SKM-1 (cell line): ENCODE results near the gene SLC27A2.
"Not testable (repeated sequence)": the region's sequence is repeated elsewhere in the genome, so short reads cannot be mapped to it uniquely, and the experiment has no call there.

Source experiments
- DNase-seq: peaks from one replicate; lab custom pipeline; 2025; ENCODE audit not compliant: unreplicated experiment; lab: John Stamatoyannopoulos, UW

Gene SLC27A2

DNA sequence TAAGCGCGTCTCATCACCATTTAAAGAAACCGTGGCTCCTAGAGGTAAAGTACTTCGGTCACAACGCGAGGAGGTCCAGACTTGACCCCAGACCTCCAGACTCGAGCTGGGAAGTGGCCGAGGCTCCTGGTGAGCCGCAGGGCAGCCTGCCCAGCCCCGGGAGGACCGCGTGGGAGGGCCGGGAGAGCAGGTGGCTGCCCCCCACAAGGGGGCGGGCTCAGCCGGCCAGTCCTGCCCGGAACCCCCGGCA lies at the start of gene SLC27A2:
TSS of gene SLC27A2 (plus strand) at position 228 of the 250 bp plus-strand sequence. CDS start 232 bp downstream, outside the sequence.
- DNase-seq, result no peak

DNA sequence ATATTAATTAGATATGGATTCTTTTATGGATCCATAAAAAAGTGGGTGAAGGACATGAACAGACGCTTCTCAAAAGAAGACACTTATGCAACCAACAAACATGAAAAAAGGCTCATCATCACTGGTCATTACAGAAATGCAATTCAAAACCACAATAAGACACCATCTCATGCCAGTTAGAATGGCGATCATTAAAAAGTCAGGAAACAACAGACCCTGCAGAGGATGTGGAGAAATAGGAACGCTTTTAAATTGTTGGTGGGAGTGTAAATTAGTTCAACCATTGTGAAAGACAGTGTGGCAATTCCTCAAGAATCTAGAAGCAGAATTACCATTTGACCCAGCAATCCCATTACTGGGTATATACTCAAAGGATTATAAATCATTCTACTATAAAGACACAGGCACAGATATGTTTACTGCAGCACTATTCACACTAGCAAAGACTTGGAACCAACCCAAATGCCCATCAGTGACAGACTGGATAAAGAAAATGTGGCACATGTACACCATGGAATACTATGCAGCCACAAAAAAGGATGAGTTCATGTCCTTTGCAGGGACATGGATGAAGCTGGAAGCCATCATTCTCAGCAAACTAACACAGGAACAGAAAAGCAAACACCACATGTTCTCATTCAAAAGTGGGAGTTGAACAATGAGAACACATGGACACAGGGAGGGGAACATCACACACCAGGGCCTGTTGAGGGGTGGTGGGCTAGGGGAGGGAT lies 49.6 kb upstream of the SLC27A2 start:
- DNase-seq, result peak; percentile 20

DNA sequence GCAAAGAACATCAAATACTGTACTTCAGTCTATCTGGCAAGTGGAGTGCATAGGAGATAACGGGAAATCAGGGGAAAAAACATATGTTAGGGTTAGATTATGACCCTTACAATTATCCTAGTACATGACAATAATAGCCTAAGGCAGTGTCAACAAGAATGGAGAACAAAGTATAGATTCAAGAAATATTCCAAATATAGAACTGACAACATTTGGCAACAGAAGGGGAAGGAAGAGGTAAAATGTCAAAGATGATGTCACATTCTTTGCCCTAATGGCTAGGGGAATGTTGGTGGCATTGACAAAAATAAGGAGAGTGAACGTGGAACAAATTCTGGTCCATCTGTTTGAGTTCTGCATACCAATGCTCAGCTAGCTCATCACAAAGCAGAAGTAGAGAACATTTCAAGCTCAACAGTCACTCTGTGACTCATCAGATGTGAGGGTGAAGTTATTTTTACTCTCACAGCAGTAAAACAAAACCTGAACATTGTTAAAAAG lies 47.4 kb upstream of the SLC27A2 start:
- DNase-seq, result peak; percentile 95

DNA sequence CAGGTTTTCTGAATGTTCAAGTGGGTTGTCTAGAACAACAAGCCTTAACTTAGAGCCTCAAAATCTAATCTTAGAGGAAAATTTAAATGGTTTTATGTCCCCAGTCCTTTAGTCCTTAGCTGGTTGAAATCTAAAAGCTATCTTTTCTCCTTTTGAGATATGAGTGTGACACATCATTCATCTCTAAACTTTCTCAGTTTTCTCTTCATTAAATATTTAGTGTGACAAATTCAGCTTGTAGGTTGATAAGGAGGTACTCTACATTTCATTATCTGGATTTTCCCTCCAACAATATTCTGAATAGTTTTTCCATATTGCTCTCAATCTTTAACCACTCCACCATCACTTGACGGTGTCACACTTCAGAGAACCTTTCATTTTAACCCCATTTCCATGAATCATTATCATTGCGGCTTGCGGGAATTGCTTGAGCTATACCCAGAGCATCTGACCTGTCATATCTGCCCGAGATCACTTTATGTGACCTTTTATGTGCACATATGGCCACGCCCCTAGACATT lies 46.9 kb upstream of the SLC27A2 start:
- no peak for DNase-seq

DNA sequence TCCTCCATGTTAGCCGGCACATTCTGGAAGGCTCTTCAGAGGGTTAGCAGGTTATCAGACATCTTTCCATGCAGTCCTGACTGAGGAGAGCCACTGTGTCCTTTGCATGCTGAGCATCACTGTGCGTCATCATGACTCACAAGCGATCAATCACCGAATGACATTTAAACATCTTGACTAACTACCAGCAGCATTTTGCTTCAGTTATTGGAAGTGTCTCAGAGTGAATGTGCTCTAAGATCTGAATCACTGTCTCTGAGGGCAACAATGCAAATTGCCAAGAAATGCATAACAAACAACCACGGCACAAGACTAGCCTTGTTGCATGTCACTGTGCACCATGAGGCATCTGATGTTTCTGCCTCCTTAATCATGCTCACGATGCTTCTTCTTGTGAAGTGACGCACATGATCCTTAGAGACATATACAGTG lies 44.6 kb upstream of the SLC27A2 start:
- no peak for DNase-seq

DNA sequence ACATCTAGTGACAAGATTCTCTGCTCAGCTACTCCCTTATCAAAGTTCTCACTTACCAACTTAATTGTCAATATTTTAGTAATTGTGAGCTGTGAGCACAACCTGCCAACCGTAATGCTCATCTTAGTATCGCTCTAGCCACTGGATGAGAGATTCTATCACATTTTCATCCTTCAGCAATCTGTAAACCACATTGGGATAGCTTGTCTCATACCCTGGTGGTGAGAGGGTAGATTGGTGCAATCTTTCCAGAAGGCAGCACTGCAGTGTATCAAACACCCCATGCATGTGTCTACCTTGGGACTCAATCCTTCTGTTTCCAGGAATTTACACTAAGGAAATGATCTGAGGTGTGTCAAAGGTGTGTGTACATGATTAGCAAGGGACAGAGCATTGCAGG lies 44.1 kb upstream of the SLC27A2 start:
- no peak for DNase-seq

DNA sequence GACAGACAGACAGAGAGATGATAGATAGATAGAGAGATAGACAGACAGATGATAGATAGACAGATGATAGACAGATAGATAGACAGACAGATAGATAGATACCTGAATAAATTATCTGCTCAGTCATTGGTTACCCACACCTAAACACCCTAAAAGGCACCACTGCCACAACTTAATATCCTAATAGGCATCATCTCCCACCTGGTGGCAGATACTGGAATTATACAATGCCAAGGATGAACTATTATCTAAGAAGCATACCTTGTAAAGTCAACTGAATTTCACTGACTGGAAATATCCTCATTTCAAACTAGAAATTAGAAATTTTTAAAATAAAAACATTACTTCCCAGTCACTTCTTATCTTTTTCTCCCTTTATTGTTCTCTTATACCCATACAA lies 43.6 kb upstream of the SLC27A2 start:
- DNase-seq, result no peak

DNA sequence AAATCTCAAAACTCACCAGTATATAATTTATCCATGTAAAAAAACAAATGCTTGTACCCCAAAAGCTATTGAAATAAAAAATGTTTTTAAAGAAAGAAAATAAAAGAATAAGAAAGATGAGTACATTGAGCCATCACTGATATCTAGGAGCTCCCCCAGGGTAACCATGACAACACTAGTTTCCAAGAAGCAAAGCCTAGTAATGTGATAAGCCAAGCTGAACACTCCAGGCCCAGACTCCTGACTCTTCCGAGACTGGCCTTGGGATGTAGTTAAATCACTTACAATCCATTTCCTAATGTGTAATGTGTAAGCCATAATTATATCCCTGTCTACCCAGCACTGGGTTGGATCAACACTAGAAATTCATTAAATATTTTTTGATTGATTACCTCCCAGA lies 41.9 kb upstream of the SLC27A2 start:
- DNase-seq, result no peak

DNA sequence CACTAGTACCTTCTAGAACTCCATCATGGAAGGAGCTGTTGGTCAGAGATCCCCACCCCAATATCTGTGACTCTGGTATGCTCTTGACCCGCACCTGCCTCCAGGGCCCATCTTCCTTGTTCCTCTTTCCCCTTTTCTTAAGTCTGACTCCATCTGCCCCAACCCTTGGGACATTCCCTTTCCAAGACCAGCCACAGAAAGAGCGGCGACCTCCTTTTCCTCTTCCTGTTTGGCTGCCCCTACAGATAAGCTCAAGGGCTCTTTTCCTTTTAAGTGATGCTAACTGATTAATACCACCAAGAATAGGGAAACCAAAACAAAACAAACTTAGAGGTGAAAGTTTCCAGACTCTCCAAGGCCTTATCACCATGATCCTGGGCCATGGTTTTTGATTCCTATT lies 41.0 kb upstream of the SLC27A2 start:
- DNase-seq, result no peak

DNA sequence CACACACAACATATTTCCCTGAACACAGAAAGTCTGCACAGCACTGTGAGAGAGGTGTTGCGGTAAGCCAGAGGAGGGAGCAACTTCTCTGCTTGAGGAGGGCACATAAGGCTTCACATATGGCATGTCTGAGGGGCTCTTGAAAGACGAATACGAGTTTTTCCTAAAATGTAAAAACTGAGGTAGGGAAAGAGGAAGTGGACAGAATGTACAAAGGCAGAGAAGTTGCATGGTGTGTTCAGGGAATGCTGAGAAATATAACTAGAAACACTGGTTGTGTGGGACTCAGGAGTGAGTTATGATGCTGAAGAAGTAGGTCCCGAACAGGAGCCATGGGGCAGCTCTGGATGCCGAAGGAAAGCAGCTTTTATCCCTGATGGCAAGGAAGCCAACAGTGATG lies 40.1 kb upstream of the SLC27A2 start:
- DNase-seq, result no peak

DNA sequence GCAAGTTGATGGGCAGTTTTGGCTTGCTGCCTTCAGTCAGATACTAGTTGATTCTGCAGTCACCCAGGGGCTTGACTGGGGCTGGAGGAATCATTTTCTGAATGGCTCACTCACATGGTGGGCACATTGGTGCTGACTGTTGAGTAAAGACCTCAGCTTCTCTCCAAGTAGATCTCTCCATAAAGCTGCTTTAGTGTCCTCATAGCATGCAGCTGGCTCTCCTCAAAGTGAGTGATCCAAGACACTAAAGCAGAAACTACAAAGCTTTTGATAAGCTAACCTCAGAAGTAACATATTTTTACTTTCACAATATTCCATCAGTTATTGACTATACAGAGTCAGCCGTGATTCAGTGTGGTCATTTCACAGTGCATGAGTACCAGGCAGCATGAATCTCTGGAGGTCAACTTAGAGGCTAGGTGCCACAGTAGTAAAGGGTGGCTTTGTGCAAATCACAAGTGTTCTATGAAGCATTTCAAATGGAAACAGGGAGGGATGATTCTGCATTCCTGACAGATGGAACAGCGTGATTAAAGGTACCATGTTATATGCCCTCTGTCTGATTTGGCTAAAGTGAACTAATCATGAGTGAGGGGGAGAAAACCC lies 38.6 kb upstream of the SLC27A2 start:
- no peak for DNase-seq

DNA sequence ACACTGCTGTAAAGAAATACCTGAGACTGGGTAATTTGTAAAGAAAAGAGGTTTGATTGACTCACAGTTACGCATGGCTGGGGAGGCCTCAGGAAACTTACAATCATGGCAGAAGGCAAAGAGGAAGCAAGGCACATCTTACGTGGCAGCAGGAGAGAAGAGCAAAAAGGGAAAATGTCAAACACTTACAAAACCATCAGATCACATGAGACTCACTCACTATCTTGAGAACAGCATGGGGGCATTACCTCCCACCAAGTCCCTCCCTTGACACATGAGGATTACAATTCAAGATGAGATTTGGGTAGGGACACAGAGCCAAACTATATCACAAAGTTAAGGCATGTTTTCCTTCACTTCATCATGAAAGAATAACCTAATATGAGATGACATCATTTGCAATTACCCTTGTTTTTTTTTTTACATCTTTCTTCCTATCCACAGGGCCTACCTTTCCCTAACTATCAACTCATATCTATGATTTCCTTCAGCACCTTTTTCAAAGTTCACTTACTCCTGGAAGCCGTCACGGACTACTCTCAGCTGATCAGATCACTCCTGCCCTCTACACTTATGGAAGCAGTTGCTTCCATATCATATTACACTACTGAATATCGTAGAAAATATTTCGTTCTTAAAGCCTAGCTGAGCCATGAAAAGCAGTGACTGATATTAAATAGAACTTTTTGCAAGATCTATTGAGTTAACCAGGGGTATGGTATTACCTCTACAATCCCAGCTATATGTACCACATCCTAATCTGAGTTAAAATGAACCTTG lies 37.5 kb upstream of the SLC27A2 start:
- DNase-seq, result no peak

DNA sequence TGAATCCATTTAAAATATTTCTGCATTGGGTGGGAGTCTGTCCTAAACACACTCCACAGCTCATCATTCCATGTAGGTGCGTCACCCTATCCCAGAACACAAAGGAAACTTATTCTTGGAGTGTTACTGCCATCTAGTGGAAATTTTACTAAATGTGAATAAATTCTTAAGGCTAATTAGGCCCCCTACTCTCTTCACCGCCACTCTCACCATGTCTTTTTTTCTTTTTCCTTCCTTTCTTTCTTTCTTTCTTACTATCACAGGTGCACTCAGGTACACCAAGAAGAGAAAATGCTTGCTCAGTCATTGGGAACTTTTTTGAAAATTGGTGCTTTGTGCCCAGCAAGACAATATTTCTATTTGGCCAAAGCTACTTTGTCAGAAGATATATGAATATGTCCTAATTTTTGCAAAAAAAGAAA lies 36.5 kb upstream of the SLC27A2 start:
- no peak for DNase-seq

DNA sequence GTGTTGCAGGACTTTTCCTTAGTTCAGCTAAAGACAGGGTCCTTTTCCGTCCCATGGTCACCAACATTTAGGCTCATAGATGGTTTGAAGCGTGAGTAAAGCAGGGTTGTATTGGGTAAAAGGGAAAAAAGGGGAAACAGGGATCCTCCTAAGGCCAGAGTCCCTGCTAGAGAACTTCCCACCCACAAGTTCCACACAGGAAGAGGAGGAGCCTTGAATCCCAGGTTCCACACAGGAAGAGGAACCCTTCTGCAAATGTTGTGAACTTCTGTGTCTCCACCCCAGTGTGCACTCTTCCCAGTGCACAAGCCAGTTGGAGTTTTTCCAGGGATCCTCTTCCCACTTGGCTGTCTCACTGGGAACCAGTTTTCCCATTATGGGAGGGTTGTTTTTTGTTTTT lies 35.4 kb upstream of the SLC27A2 start:
- DNase-seq, result no peak

DNA sequence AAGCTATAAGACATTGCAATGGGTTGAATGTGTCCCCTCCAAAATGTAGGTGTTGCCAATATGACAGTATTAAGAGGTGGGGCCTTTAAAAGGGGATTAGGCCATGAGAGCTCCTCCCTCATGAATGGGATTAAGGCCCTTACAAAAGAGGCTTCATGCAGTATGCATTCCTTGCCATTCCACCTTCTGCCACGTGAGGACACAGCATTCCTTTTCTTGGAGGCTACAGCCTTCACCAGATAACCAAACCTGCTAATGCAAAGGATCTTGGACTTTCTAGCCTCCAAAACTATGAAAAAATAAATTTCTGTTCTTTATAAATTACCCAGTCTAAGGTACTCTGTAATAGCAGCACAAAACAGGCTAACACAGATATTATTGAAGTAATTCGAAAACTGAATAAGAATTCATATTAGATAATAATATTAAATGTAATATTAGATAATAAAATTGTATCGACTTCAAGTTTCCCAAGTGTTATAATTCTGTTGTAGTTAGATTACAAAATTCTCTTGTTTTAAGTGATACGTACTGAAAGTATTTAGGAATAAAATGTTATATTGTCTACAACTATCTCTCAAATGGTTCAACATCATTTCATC lies 33.5 kb upstream of the SLC27A2 start:
- no peak for DNase-seq

DNA sequence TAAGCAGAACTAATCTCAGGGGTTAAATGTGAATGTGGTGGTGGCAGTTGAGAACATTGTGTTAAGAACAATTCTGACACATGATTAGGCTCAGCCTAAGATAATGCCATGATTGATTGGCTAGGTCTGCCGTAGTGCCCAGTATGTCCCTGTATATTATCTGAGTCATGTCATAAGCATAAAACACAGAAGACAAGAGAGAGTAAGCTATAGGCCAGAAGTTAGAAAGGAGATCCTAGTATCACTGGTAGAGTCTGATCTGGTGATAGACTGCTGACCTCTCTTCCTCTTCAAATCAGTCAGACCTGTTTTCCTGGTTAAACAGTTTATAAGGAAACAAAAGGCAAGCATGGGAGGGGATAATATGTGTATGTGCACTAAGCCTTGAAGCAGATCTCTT lies 32.9 kb upstream of the SLC27A2 start:
- no peak for DNase-seq

DNA sequence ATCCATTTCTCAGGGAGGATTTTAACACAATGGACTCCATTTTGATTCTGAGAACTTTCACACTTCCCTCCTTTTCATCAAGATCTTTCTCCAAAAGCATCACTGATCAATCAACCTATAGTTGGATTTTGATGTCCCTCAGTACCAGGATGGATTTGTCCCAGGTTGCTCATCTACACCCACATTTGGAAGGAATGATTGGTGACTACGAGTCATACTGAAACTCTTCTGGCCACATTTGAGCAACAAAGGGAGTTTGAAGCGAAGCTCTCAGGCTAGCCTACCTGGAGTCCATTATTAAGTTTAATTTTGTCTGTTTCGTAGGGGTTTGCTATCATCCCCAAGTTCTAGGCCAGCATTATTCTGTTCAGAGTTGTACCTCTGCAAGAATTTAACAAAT lies 31.6 kb upstream of the SLC27A2 start:
- DNase-seq, result no peak

DNA sequence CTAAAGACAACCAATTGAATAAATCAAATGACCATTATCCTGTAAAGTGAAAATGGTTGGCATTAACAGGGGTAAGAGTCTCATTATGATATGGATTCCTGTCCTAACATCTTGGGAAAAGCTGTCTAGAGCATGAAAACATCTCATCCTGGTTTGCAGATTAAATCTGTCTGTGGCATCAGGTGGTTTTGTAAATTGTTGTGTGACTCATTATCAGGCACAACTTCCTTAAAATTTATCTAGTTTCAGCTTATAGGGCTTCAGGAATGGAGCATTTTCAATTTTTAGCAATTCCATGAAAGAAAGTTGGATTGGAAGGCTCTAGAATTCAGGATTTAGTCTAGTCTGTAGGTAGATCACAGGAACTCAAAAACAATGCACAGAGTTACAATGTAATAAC lies 31.1 kb upstream of the SLC27A2 start:
- DNase-seq, result no peak

DNA sequence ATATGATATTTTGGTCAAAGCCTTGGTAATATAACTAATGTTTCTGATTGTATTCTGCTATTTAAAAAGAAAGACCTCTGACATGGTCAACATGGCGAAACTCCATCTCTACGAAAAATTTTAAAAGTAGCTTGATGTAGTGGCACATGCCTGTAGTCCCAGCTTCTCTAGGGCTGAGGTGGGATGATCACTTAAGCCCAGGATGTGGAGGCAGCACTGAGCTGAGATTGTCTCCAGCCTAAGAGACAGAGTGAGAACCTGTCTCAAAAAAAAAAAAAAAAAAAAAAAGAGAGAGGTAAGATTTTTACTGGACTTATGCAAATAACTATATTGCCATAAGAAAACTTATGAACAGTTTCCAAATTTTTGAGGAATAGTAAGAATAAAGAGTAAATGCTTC lies 30.5 kb upstream of the SLC27A2 start:
- no peak for DNase-seq

DNA sequence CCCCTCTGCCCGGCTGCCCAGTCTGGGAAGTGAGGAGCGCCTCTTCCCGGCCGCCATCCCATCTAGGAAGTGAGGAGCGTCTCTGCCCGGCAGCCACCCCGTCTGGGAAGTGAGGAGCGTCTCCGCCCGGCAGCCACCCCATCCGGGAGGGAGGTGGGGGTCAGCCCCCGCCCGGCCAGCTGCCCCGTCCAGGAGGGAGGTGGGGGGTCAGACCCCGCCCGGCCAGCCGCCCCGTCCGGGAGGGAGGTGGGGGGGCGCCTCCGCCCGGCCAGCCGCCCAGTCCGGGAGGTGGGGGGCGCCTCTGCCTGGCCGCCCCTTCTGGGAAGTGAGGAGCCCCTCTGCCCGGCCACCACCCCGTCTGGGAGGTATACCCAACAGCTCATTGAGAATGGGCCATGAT lies 23.8 kb upstream of the SLC27A2 start:
- DNase-seq, result not testable (repeated sequence)

DNA sequence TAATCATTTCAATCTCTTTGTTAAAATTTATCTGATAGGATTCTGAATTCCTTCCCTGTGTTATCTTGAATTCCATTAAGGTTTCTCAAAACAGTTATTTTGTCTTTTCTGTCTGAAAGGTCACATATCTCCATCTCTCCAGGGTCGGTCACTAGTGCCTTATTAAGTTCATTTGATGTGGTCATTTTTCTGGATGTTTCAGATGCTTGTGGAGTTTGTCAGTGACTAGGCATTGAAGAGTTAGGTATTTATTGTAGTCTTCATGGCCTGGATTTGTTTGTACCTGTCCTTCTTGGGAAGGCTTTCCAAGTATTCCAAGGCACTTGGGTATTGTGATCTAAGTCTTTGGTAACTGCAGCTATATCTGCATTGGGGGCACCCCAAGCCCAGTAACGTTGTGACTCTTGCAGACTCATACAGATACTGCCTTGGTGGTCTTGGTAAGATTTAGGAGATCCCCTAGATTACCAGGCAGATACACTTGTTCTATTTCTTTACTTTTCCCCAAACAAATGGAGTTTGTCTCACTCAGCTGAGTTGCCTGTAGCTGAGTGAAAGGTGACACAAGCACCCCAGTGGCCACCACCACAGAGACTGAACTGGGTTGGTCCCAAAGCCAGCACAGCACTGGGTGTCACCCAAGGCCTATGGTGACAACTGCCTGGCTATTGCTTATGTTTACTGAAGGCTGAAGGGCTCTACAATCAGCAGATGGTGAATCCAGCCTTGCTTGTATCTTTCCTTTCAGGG lies 18.9 kb upstream of the SLC27A2 start:
- DNase-seq, result no peak
